HCT116 (cell line): ENCODE measurements around the gene UBXN2A.

Source experiments
- CEBPB ChIP-seq: IDR thresholded peaks from 2 replicates; pipeline ENCODE4 v1.6.1; 2012; ENCODE audit warnings: low read depth
- EZH2 ChIP-seq: fragments of 200-600 bp; sonication (generic); IDR thresholded peaks from 2 replicates; pipeline ENCODE4 v1.6.1; 2017; ENCODE audit warnings: antibody characterized with exemption, mixed run types
- EZH2phosphoT487 ChIP-seq: fragments of 200-600 bp; IDR thresholded peaks from 2 replicates; pipeline ENCODE4 v1.6.1; 2018; ENCODE audit warnings: antibody characterized with exemption, borderline replicate concordance
- POLR2A ChIP-seq: IDR thresholded peaks from 2 replicates; pipeline ENCODE4 v1.7.0; 2011; ENCODE audit warnings: borderline replicate concordance; ENCODE audit not compliant: insufficient read depth, insufficient read length; ENCODE audit errors: extremely low read depth
- POLR2AphosphoS5 ChIP-seq: IDR thresholded peaks from 2 replicates; pipeline ENCODE4 v1.6.1; 2011; ENCODE audit warnings: mild to moderate bottlenecking, low read depth, low read length, moderate library complexity
- SIN3A ChIP-seq: IDR thresholded peaks from 2 replicates; pipeline ENCODE4 v1.6.1; 2012; ENCODE audit warnings: low read depth
- ZFX ChIP-seq: fragments of 450-650 bp; IDR thresholded peaks from 2 replicates; pipeline ENCODE4 v1.6.1; 2017
- TF ChIP-seq, protein P1 (sequence below), 3 experiments: fragments of 200-600 bp in 1 of 3; sonication (generic) in 1 of 3; IDR thresholded peaks in 2 of 3; conservative IDR thresholded peaks in 1 of 3; 2 replicates each; pipeline ENCODE4 v1.5.1; 2012 to 2017; ENCODE audit warnings: low read depth in 2 of 3, low read length in 2 of 3, antibody characterized with exemption in 1 of 3, borderline replicate concordance in 1 of 3, control low read depth in 1 of 3, mild to moderate bottlenecking in 1 of 3, mixed read lengths in 1 of 3, mixed run types in 1 of 3, moderate library complexity in 1 of 3; ENCODE audit not compliant: insufficient read depth in 1 of 3
- TF ChIP-seq, protein P2 (sequence below): IDR thresholded peaks from 2 replicates; pipeline ENCODE4 v1.6.1; 2012; ENCODE audit warnings: low read depth
- TF ChIP-seq, protein P3 (sequence below): IDR thresholded peaks from 2 replicates; pipeline ENCODE4 v1.6.1; 2012
- TF ChIP-seq, protein P4 (sequence below): IDR thresholded peaks from 2 replicates; pipeline ENCODE4 v1.6.1; 2012

DNA sequence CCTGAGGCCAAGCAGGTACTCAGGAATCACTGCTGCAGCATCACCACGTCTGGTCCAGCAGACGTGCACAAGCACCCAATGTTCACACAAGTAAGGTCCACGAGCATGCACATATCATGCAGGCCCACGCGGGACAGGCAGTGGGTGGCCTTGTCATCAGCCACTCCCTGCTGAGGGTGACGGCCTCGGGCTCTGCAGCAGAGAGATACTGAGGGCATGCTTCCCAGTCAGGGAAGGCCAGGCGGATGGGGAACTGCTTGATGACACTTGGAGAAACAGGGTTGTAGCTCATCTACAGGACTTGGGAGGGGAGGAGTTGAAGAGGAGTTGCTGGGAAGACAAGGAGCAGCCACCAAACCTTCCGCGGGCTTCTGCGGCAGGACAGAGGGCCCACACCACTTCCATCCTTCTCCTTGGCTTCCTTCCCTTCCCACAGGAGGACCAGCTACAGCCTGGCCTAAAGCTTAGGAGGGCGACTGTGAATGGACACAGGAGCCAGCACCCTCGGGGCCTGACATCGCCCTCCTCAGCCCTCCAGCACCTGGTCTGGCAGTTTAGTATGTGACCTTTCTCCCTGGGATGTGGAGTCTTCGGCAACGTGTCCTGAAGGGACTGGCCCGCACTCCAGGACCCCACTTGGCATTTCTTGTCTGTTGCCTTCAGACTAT, 84.9 kb downstream of the UBXN2A start:
- TF ChIP-seq, protein P1, sequence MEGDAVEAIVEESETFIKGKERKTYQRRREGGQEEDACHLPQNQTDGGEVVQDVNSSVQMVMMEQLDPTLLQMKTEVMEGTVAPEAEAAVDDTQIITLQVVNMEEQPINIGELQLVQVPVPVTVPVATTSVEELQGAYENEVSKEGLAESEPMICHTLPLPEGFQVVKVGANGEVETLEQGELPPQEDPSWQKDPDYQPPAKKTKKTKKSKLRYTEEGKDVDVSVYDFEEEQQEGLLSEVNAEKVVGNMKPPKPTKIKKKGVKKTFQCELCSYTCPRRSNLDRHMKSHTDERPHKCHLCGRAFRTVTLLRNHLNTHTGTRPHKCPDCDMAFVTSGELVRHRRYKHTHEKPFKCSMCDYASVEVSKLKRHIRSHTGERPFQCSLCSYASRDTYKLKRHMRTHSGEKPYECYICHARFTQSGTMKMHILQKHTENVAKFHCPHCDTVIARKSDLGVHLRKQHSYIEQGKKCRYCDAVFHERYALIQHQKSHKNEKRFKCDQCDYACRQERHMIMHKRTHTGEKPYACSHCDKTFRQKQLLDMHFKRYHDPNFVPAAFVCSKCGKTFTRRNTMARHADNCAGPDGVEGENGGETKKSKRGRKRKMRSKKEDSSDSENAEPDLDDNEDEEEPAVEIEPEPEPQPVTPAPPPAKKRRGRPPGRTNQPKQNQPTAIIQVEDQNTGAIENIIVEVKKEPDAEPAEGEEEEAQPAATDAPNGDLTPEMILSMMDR (IDR thresholded peaks at IDR 0.05 in 2 of 3, conservative IDR thresholded peaks at IDR 0.05 in 1 of 3; ENCODE audit: borderline replicate concordance in 1 of 3, insufficient read depth in 1 of 3, low read depth in 2 of 3, low read length in 2 of 3), result no peak
- TF ChIP-seq, protein P2, sequence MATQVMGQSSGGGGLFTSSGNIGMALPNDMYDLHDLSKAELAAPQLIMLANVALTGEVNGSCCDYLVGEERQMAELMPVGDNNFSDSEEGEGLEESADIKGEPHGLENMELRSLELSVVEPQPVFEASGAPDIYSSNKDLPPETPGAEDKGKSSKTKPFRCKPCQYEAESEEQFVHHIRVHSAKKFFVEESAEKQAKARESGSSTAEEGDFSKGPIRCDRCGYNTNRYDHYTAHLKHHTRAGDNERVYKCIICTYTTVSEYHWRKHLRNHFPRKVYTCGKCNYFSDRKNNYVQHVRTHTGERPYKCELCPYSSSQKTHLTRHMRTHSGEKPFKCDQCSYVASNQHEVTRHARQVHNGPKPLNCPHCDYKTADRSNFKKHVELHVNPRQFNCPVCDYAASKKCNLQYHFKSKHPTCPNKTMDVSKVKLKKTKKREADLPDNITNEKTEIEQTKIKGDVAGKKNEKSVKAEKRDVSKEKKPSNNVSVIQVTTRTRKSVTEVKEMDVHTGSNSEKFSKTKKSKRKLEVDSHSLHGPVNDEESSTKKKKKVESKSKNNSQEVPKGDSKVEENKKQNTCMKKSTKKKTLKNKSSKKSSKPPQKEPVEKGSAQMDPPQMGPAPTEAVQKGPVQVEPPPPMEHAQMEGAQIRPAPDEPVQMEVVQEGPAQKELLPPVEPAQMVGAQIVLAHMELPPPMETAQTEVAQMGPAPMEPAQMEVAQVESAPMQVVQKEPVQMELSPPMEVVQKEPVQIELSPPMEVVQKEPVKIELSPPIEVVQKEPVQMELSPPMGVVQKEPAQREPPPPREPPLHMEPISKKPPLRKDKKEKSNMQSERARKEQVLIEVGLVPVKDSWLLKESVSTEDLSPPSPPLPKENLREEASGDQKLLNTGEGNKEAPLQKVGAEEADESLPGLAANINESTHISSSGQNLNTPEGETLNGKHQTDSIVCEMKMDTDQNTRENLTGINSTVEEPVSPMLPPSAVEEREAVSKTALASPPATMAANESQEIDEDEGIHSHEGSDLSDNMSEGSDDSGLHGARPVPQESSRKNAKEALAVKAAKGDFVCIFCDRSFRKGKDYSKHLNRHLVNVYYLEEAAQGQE, result no peak
- TF ChIP-seq POLR2A (no peak), POLR2AphosphoS5 (no peak), ZFX (no peak), EZH2 (no peak), EZH2phosphoT487 (no peak), CEBPB (no peak), SIN3A (no peak)
- TF ChIP-seq, protein P3, sequence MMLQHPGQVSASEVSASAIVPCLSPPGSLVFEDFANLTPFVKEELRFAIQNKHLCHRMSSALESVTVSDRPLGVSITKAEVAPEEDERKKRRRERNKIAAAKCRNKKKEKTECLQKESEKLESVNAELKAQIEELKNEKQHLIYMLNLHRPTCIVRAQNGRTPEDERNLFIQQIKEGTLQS, result no peak
- TF ChIP-seq, protein P4, sequence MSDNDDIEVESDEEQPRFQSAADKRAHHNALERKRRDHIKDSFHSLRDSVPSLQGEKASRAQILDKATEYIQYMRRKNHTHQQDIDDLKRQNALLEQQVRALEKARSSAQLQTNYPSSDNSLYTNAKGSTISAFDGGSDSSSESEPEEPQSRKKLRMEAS, result no peak
